Ovary (tissue), 3 donors: ENCODE results near the gene APP.

Experiments used
- POLR2A ChIP-seq: fragments of 450-650 bp; IDR thresholded peaks from one replicate; pipeline ENCODE4 v1.6.1; 2017; ENCODE audit warnings: antibody characterized with exemption, mild to moderate bottlenecking, moderate library complexity
- TF ChIP-seq, protein P1 (sequence below), 3 donors: fragments of 450-650 bp in 2 of 3; fragments of 200-600 bp in 1 of 3; IDR thresholded peaks; one replicate each; pipeline versions ENCODE4 v1.5.1 to v1.8.0; 2016 to 2022; ENCODE audit warnings: antibody characterized with exemption in 3 of 3, mild to moderate bottlenecking in 1 of 3
- donor health status: DM: no; HTN: no; CAD: no.

DNA sequence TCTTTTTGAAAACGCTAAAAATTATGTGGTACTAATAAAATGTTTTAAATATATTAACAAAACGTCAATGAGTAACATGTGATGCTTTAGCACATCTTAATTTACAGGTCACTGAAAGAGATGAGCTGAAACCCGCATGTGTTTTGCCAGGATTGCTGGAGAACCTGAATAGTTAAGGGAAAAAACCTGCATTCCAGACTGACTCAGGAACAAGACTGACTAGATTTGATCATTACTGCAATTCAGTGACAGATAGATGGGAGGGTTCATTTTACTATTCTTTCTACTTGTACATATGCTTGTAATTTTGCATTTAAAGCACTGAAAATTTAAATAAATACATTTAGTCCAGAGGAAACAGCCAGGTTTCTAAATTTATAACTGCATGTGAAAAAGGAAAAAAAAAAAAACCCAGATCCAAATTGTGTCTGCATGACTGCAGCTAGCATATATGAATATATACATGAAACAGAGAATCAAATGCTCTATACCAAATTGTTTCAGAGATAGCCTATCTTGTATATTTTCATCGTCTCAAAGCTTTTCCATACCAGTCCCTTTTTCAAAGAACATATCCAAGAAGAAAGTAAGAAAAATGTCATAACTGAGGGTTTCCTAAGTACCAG lies 71.7 kb downstream of the APP start:
- no peak for TF ChIP-seq POLR2A
- TF ChIP-seq, protein P1, sequence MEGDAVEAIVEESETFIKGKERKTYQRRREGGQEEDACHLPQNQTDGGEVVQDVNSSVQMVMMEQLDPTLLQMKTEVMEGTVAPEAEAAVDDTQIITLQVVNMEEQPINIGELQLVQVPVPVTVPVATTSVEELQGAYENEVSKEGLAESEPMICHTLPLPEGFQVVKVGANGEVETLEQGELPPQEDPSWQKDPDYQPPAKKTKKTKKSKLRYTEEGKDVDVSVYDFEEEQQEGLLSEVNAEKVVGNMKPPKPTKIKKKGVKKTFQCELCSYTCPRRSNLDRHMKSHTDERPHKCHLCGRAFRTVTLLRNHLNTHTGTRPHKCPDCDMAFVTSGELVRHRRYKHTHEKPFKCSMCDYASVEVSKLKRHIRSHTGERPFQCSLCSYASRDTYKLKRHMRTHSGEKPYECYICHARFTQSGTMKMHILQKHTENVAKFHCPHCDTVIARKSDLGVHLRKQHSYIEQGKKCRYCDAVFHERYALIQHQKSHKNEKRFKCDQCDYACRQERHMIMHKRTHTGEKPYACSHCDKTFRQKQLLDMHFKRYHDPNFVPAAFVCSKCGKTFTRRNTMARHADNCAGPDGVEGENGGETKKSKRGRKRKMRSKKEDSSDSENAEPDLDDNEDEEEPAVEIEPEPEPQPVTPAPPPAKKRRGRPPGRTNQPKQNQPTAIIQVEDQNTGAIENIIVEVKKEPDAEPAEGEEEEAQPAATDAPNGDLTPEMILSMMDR (IDR thresholded peaks at IDR 0.05), result no peak
